ENCODE results near the gene HAND2. TPM values are rescaled to one million over a fixed set of nuclear protein-coding genes. Genes with fewer than 3 reads are reported as not detected.

Gene HAND2
- total RNA-seq, 2 donors from 2014 or later: not detected

GRCh38 chr4:173488074-173488473 is 42.0 kb downstream of the HAND2 start:
- Mint-ChIP-seq H3K27me3 (ENCODE audit: insufficient read depth) (peaks cover 10% of the 10 kb centered on the region), H3K4me3 (no peak overlapping the region), H3K27ac (no peak overlapping the region), H3K36me3 (ENCODE audit: low read depth) (no peaks in the 10 kb centered on the region), H3K4me1 (peaks cover 6% of the 10 kb centered on the region), H3K9me3 (no peaks in the 10 kb centered on the region)
- TF ChIP-seq CTCF (conservative IDR thresholded peaks at IDR 0.05): no peak
- H3K36me3 ChIP-seq (ENCODE audit: control insufficient read depth, insufficient read depth, low read length): no peaks in the 10 kb centered on the region
- no peak overlapping the region for H3K27ac ChIP-seq (ENCODE audit: low read depth, low read length)
- H3K9me3 ChIP-seq (ENCODE audit: control insufficient read depth, low read length): no peaks in the 10 kb centered on the region
- H3K4me3 ChIP-seq (ENCODE audit: low read length): no peak overlapping the region
- no peak overlapping the region for H3K9ac ChIP-seq (ENCODE audit: extremely low read depth, low read length, poor library complexity, severe bottlenecking)
- WGBS, 2 experiments (ENCODE audit: insufficient coverage in 1 of 2, insufficient read length in 1 of 2): 98% methylated on average over 1 of the region's 1 CpG; no CpG with 5 or more reads in 1 of the 2 experiments
- peaks cover 4% of the 10 kb centered on the region for H3K4me1 ChIP-seq (ENCODE audit: control insufficient read depth, insufficient read depth, low read length)
- no peak for DNase-seq
- peaks cover under 1% of the 10 kb centered on the region for H3K27me3 ChIP-seq (ENCODE audit: control insufficient read depth, insufficient read depth, low read length, poor library complexity, severe bottlenecking)

- H3K27ac ChIP-seq (ENCODE audit: low read depth, low read length): no peak overlapping the region
- H3K36me3 ChIP-seq (ENCODE audit: control insufficient read depth, insufficient read depth, low read length): no peaks in the 10 kb centered on the region
- Mint-ChIP-seq H3K27me3 (ENCODE audit: insufficient read depth) (no peaks in the 10 kb centered on the region), H3K27ac (no peak overlapping the region), H3K4me3 (no peak overlapping the region), H3K36me3 (ENCODE audit: low read depth) (no peaks in the 10 kb centered on the region), H3K9me3 (no peaks in the 10 kb centered on the region), H3K4me1 (peaks cover 6% of the 10 kb centered on the region)
- H3K9me3 ChIP-seq (ENCODE audit: control insufficient read depth, low read length): no peaks in the 10 kb centered on the region
- DNase-seq: no peak
- no peak overlapping the region for H3K4me3 ChIP-seq (ENCODE audit: low read length)
- no peak overlapping the region for H3K9ac ChIP-seq (ENCODE audit: extremely low read depth, low read length, poor library complexity, severe bottlenecking)
- H3K4me1 ChIP-seq (ENCODE audit: control insufficient read depth, insufficient read depth, low read length): peaks cover 4% of the 10 kb centered on the region
- no peaks in the 10 kb centered on the region for H3K27me3 ChIP-seq (ENCODE audit: control insufficient read depth, insufficient read depth, low read length, poor library complexity, severe bottlenecking)
- WGBS, 2 experiments (ENCODE audit: insufficient coverage in 1 of 2, insufficient read length in 1 of 2): 87% methylated on average over 1 of the region's 1 CpG; no CpG with 5 or more reads in 1 of the 2 experiments
- no peak for TF ChIP-seq CTCF (conservative IDR thresholded peaks at IDR 0.05)
These were observed 43.2 kb downstream of the HAND2 start for GRCh38 chr4:173486714-173487392.

GRCh38 chr4:173485164-173485563 is 44.9 kb downstream of the HAND2 start:
- Histone ChIP-seq H3K9ac (ENCODE audit: extremely low read depth, low read length, poor library complexity, severe bottlenecking) (no peak overlapping the region), H3K27me3 (ENCODE audit: control insufficient read depth, insufficient read depth, low read length, poor library complexity, severe bottlenecking) (no peaks in the 10 kb centered on the region), H3K36me3 (ENCODE audit: control insufficient read depth, insufficient read depth, low read length) (no peaks in the 10 kb centered on the region), H3K4me3 (ENCODE audit: low read length) (no peak overlapping the region), H3K27ac (ENCODE audit: low read depth, low read length) (no peak overlapping the region), H3K4me1 (ENCODE audit: control insufficient read depth, insufficient read depth, low read length) (peaks cover 4% of the 10 kb centered on the region), H3K9me3 (ENCODE audit: control insufficient read depth, low read length) (no peaks in the 10 kb centered on the region)
- WGBS, 2 experiments (ENCODE audit: insufficient coverage in 1 of 2, insufficient read length in 1 of 2): 100% methylated on average over 1 of the region's 1 CpG; no CpG with 5 or more reads in 1 of the 2 experiments
- Mint-ChIP-seq H3K4me1 (no peaks in the 10 kb centered on the region), H3K36me3 (ENCODE audit: low read depth) (no peaks in the 10 kb centered on the region), H3K27me3 (ENCODE audit: insufficient read depth) (no peaks in the 10 kb centered on the region), H3K4me3 (no peak overlapping the region), H3K27ac (no peak overlapping the region), H3K9me3 (no peaks in the 10 kb centered on the region)
- TF ChIP-seq CTCF (conservative IDR thresholded peaks at IDR 0.05): no peak
- no peak for DNase-seq
